ENCODE data around the gene NEMF.
A peak's percentile ranks its signal among the peaks of the same experiment; 100 is the strongest.

NEMF gene

GRCh38 chr14:49870908-49871307, 18.3 kb upstream of the NEMF start:
- no peak overlapping the region for H3K4me3 ChIP-seq (ENCODE audit: low read depth, low read length)
- TF ChIP-seq CTCF (IDR thresholded peaks at IDR 0.05; ENCODE audit: borderline replicate concordance, insufficient read depth, low read depth, low read length): no peak

- no peak for TF ChIP-seq CTCF (IDR thresholded peaks at IDR 0.05; ENCODE audit: borderline replicate concordance, insufficient read depth, low read depth, low read length)
- H3K4me3 ChIP-seq (ENCODE audit: low read depth, low read length): peak overlapping the region; percentile 35
Measured at GRCh38 chr14:49868720-49869114, 16.1 kb upstream of the NEMF start.

- H3K4me3 ChIP-seq (ENCODE audit: low read depth, low read length): peak overlapping the region; percentile 55
- TF ChIP-seq CTCF (IDR thresholded peaks at IDR 0.05; ENCODE audit: borderline replicate concordance, insufficient read depth, low read depth, low read length): no peak
Measured at GRCh38 chr14:49867831-49868719, 15.5 kb upstream of the NEMF start.

- H3K4me3 ChIP-seq (ENCODE audit: low read depth, low read length): no peak overlapping the region
- peak; percentile 81 for TF ChIP-seq CTCF (IDR thresholded peaks at IDR 0.05; ENCODE audit: borderline replicate concordance, insufficient read depth, low read depth, low read length)
Measured at GRCh38 chr14:49865431-49865859, 12.9 kb upstream of the NEMF start.

- peak overlapping the region; percentile 82 for H3K4me3 ChIP-seq (ENCODE audit: low read depth, low read length)
- TF ChIP-seq CTCF (IDR thresholded peaks at IDR 0.05; ENCODE audit: borderline replicate concordance, insufficient read depth, low read depth, low read length): no peak
Measured at GRCh38 chr14:49863487-49864281, 11.1 kb upstream of the NEMF start.

- peak; percentile 100 for TF ChIP-seq CTCF (IDR thresholded peaks at IDR 0.05; ENCODE audit: borderline replicate concordance, insufficient read depth, low read depth, low read length)
- peak overlapping the region; percentile 82 for H3K4me3 ChIP-seq (ENCODE audit: low read depth, low read length)
Measured at GRCh38 chr14:49862089-49862673, 9.6 kb upstream of the NEMF start.
